NT2/D1 (cell line): ENCODE data around the gene LGALS12.

ENCODE experiments used
- DNase-seq: peaks from one replicate; pipeline ENCODE4 v3.0.0-alpha.2; 2011; ENCODE audit warnings: low read depth, low spot score
- H3K27me3 ChIP-seq: 2 replicates; pipeline ENCODE4 v1.6.0; 2011; ENCODE audit warnings: mild to moderate bottlenecking; ENCODE audit not compliant: insufficient read length, insufficient read depth
- H3K36me3 ChIP-seq: 2 replicates; pipeline ENCODE4 v1.6.1; 2011; ENCODE audit warnings: mild to moderate bottlenecking, low read length, mixed read lengths; ENCODE audit not compliant: insufficient read depth, insufficient read length
- H3K4me1 ChIP-seq: 2 replicates; pipeline ENCODE4 v1.5.1; 2011; ENCODE audit not compliant: insufficient read depth, insufficient read length
- H3K4me3 ChIP-seq: 2 replicates; pipeline ENCODE4 v1.5.1; 2011; ENCODE audit warnings: low read depth; ENCODE audit not compliant: insufficient read length
- H3K9ac ChIP-seq: 2 replicates; pipeline ENCODE4 v1.6.0; 2011; ENCODE audit warnings: low read depth; ENCODE audit not compliant: insufficient read length
- H3K9me3 ChIP-seq: 2 replicates; pipeline ENCODE4 v1.5.1; 2011; ENCODE audit warnings: mild to moderate bottlenecking, low read length; ENCODE audit not compliant: insufficient read depth
- SUZ12 ChIP-seq: IDR thresholded peaks from 2 replicates; pipeline ENCODE4 v1.6.1; 2011; ENCODE audit not compliant: insufficient read length, insufficient read depth; ENCODE audit errors: extremely low read depth
- YY1 ChIP-seq: IDR thresholded peaks from 2 replicates; pipeline ENCODE4 v1.6.1; 2011; ENCODE audit not compliant: insufficient read length, insufficient read depth
- ZNF274 ChIP-seq: IDR thresholded peaks from 2 replicates; pipeline ENCODE4 v1.6.1; 2011; ENCODE audit warnings: mild to moderate bottlenecking, low read depth, low read length

Gene LGALS12

DNA sequence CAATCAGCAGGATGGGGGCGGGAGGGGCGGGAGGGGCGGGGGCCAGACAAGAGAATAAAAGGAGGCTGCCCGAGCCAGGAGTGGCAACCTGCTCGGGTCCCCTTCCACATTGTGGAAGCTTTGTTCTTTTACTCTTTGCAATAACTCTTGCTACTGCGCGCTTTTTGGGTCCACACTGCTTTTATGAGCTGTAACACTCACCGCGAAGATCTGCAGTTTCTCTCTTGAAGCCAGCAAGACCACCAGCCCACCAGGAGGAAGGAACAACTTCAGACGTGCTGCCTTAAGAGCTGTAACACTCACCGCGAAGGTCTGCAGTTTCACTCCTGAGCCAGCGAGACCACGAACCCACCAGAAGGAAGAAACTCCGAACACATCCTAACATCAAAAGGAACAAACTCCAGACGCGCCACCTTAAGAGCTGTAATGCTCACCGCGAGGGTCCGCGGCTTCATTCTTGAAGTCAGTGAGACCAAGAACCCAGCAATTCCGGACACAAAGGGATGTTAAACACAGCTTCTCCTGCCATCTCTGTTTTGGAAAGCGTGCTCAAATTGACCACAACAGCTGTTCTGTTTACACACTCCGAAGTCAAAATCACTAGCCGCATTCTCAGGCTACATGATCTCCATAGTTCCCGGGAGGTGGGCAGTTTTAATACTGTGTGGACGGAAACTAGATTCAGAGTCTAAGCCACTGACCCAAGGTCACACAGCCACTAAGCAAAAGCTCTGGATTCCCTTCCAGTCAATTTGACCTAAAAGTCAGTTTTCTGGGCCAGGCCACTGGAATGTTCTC lies 45.4 kb downstream of the LGALS12 start:
- TF ChIP-seq SUZ12 (no peak), ZNF274 (no peak), YY1 (no peak)
- Histone ChIP-seq H3K36me3 (no peaks in the 10 kb centered on the region), H3K4me3 (no peak overlapping the region), H3K9ac (no peak overlapping the region), H3K9me3 (no peaks in the 10 kb centered on the region; the same call in 1 of the 2 replicates), H3K27me3 (no peaks in the 10 kb centered on the region), H3K4me1 (peaks cover 11% of the 10 kb centered on the region)
- no peak for DNase-seq

DNA sequence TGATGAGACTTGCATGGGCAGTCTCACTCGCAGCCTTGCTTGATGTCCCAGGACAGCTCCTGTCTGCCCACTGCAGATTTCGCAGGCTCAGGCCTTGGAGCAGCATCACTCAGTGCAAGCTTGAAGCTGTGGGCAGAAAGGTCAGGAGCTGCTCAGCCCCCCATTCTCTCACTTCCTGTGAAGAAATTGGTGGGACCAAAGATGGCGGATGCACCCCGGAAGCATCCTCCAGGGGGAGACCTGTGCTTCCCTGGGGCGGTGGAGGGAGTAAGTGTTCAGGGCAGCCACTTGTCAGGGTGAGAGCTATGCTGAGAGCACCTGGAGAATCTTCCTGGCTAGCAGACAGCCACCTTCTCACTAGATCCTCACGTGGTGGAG lies 46.0 kb downstream of the LGALS12 start:
- H3K36me3 ChIP-seq = no peaks in the 10 kb centered on the region
- no peak overlapping the region for H3K9ac ChIP-seq
- no peaks in the 10 kb centered on the region for H3K27me3 ChIP-seq
- TF ChIP-seq SUZ12 (no peak), ZNF274 (no peak), YY1 (no peak)
- no peak overlapping the region for H3K4me3 ChIP-seq
- H3K4me1 ChIP-seq = peaks cover 13% of the 10 kb centered on the region
- H3K9me3 ChIP-seq = no peaks in the 10 kb centered on the region; the same call in 1 of the 2 replicates
- no peak for DNase-seq

DNA sequence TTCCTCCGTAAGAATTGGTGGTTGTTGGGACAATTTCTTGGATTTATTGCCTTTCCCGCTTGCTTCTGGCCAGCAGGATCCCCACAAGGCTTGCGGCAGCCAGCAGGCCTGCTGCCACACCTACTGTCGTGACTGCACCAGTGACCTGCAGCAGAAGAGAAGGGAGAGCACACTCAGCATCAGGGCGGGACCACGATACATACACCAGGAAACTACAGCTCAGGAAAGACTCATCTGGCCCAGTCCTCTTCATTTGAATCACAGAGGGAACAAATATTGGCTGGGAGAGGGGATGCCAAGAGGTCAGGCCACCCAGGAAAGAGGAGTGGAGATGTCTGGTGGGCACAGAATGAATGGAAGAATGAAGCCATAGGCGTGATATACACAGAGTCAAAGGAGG lies 47.0 kb downstream of the LGALS12 start:
- no peaks in the 10 kb centered on the region for H3K36me3 ChIP-seq
- no peaks in the 10 kb centered on the region; the same call in 1 of the 2 replicates for H3K9me3 ChIP-seq
- H3K4me3 ChIP-seq = no peak overlapping the region
- DNase-seq = no peak
- H3K4me1 ChIP-seq = peaks cover 13% of the 10 kb centered on the region
- no peaks in the 10 kb centered on the region for H3K27me3 ChIP-seq
- TF ChIP-seq SUZ12 = no peak
- no peak for TF ChIP-seq YY1
- no peak for TF ChIP-seq ZNF274
- no peak overlapping the region for H3K9ac ChIP-seq

DNA sequence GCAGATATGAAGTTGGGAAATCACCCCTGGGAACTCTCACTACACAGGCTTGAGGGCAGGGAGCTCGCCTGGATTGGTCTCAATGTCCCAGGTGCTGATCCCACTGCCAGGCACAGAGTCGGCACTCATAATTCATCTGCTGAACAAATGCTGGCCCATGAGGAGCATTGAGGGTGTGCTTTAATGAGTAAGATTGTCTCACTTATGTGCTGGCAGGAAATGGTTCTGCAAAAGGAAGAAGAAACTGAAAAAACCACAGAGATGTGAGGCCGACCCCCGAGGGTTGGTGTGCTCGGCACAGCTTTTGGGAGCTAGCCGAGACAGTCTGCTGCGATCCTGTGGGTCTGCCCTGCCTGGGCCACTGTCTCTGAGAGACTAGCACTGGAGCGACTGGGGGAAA lies 47.9 kb downstream of the LGALS12 start:
- Histone ChIP-seq H3K4me3 (no peak overlapping the region), H3K27me3 (no peaks in the 10 kb centered on the region), H3K36me3 (no peaks in the 10 kb centered on the region), H3K9ac (no peak overlapping the region), H3K4me1 (peaks cover 13% of the 10 kb centered on the region), H3K9me3 (no peaks in the 10 kb centered on the region; the same call in 1 of the 2 replicates)
- no peak for DNase-seq
- TF ChIP-seq ZNF274 = no peak

DNA sequence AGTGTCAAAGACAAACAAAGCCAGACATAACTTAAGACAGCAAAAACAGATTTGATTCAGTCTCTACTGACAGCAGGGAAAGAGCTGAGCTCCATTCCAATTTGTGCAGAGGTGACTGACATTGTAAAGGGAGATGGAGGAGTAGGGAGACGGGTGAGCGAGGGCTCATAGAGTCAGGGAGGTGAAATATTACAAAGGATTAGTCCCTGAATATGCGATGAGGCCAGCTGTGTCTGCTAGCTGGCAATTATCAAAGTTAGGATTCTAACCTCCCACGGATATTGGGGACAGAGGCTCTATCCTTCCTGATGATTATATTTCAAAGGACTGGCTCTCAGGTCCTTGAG lies 49.0 kb downstream of the LGALS12 start:
- peaks cover 13% of the 10 kb centered on the region for H3K4me1 ChIP-seq

DNA sequence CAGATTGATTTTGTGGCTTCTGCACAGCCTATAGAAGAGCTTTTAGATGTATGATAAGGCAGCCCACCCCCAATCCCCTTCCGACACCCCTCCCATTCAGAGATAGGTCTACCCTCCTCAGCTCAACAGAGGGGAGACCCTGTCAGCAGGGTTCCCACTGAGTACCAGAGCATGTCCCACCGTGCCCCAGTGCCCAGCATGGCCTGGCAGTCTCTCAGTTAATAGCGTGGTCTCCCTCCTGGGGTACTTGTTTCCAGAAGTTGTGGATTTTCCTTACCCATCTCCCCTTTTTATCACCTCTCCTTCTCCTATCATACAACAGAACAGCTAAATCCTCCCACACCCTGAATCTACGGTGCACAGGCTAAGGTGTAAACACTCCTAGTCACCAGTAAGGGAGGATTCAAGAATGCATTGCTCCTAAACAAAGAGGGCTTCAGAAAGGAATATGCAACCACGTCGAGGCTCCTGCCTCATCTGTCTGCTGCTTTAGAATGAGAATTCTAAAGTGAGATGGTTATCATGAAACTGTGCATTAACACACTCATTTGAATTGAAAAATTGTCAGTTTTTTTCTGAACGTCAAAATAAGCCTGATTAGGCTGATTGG lies 50.6 kb downstream of the LGALS12 start:
- Histone ChIP-seq H3K4me1 (peaks cover 15% of the 10 kb centered on the region), H3K36me3 (no peaks in the 10 kb centered on the region), H3K4me3 (no peak overlapping the region), H3K9me3 (no peaks in the 10 kb centered on the region), H3K9ac (no peak overlapping the region), H3K27me3 (no peaks in the 10 kb centered on the region)
- DNase-seq = no peak
- TF ChIP-seq YY1 (no peak), ZNF274 (no peak), SUZ12 (no peak)

More for the DNA sequence above, 49.0 kb downstream of the LGALS12 start:
- H3K27me3 ChIP-seq = no peaks in the 10 kb centered on the region
- DNase-seq = no peak
- no peaks in the 10 kb centered on the region; the same call in 1 of the 2 replicates for H3K9me3 ChIP-seq
- H3K9ac ChIP-seq = no peak overlapping the region
- TF ChIP-seq ZNF274 (no peak), YY1 (no peak), SUZ12 (no peak)
- H3K36me3 ChIP-seq = no peaks in the 10 kb centered on the region
- H3K4me3 ChIP-seq = no peak overlapping the region

DNA sequence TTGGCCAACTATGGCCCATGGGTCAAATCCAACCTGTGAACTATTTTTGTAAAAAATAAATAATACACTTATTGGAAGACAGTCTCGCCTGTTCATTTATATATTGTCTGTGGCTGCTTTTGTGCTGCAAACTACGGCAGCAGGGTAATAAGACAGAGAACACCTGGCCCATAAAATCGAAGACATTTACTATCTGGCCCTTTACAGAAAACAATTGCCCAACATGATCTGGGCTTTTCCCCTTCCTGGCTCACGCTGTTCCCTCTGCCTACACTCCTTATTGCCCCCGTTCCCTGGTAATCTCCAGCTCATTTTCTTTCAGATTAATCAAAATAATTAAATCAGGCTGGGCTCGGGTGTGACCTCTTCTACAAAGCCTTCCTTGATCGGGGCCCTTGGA lies 51.7 kb downstream of the LGALS12 start:
- H3K36me3 ChIP-seq = no peaks in the 10 kb centered on the region
- H3K4me3 ChIP-seq = no peak overlapping the region
- H3K9ac ChIP-seq = no peak overlapping the region
- no peaks in the 10 kb centered on the region for H3K27me3 ChIP-seq
- H3K4me1 ChIP-seq = peaks cover 15% of the 10 kb centered on the region
- TF ChIP-seq ZNF274 (no peak), YY1 (no peak), SUZ12 (no peak)
- DNase-seq = no peak
- H3K9me3 ChIP-seq = no peaks in the 10 kb centered on the region
